Measurements from ENCODE around the gene CORO1C. TPM values are rescaled to one million over a fixed set of nuclear protein-coding genes. Genes with fewer than 3 reads are reported as not detected.

The CORO1C gene
- total RNA-seq, 1 experiment from 2014 or later = 195 TPM

DNA sequence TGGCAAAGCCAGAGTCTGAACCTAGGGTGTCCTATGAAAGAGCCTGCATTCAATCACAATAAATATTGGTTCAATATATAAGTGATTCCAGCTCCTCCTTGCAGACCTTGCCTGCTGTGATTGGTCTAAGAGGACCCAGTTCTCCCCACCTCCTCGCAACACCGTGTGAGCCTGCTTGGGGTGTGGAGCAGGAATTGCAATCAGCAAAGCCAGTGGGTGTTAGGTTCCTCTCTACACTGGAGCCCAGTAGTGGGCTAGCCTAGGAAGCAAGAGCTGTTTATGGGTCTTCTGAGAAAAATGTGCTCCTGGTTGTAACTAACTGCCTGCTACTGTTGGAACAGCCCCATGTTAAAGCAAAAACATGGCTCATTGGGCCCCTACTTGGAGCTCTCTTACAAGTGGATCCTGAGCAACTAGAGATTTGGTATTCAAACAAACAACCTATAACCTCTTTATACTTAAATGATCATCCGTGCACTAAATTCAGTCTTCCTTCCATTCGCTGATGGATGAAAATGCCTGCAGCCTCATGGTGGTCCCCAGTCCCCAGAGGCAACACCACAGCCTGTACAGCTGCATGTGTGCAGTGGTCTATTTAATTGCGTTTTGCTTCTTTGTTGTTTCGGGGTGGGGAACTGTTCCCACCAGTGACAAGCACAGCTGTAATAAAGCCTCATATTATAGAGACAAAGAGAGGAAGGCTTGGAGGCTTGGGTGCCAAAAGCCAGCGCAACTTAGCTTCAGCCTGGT is 93.9 kb downstream of the CORO1C start:
- Mint-ChIP-seq H3K9me3 (ENCODE audit: unreplicated experiment) (no peaks in the 10 kb centered on the region), H3K4me3 (ENCODE audit: unreplicated experiment) (no peak overlapping the region), H3K27ac (ENCODE audit: unreplicated experiment) (no peak overlapping the region), H3K27me3 (ENCODE audit: insufficient read depth, unreplicated experiment) (no peaks in the 10 kb centered on the region), H3K36me3 (ENCODE audit: insufficient read depth, unreplicated experiment) (peaks cover 37% of the 10 kb centered on the region), H3K4me1 (ENCODE audit: low read depth, unreplicated experiment) (peaks cover 6% of the 10 kb centered on the region)
- intact Hi-C loops (cut with micrococcal nuclease; ENCODE audit: unreplicated experiment) = no loop called here
- ChIA-PET CTCF (interaction anchor here (0.5 kb wide), 1 partner anchor 73 kb away, joined by 3 read pairs; no protein-coding TSS in a partner anchor), POLR2A (no interaction called here)
- TF ChIP-seq CTCF (IDR thresholded peaks at IDR 0.05; ENCODE audit: insufficient read depth in 1 of 2, low read depth in 1 of 2, low read length in 1 of 2, severe bottlenecking in 1 of 2, unreplicated experiment in 1 of 2) = no peak
- Histone ChIP-seq H3K27me3 (replicated peaks; ENCODE audit: control insufficient read depth, insufficient read depth, low read length) (no peaks in the 10 kb centered on the region), H3K36me3 (ENCODE audit: control insufficient read depth, insufficient read depth, low read length) (no peaks in the 10 kb centered on the region), H3K4me1 (no peaks in the 10 kb centered on the region), H3K9me3 (no peaks in the 10 kb centered on the region), H3K4me3 (ENCODE audit: low read depth, low read length) (no peak overlapping the region)
- DNase-seq = no peak
- BruUV-seq (replicated peaks) = no TSS peak

GRCh38 chr12:108635997-108636808 is 95.1 kb downstream of the CORO1C start:
- H3K9me3 ChIP-seq = no peaks in the 10 kb centered on the region
- CTCF ChIA-PET = interaction anchor here (0.6 kb wide), 2 partner anchors 291 to 1951 kb away, joined by 3 to 6 read pairs; no protein-coding TSS in a partner anchor
- no peaks in the 10 kb centered on the region for H3K4me1 Mint-ChIP-seq (ENCODE audit: low read depth, unreplicated experiment)
- H3K36me3 ChIP-seq (ENCODE audit: control insufficient read depth, insufficient read depth, low read length) = no peaks in the 10 kb centered on the region
- no peak overlapping the region for H3K4me3 Mint-ChIP-seq (ENCODE audit: unreplicated experiment)
- no peaks in the 10 kb centered on the region for H3K9me3 Mint-ChIP-seq (ENCODE audit: unreplicated experiment)
- H3K36me3 Mint-ChIP-seq (ENCODE audit: insufficient read depth, unreplicated experiment) = peaks cover 27% of the 10 kb centered on the region
- H3K4me1 ChIP-seq = no peaks in the 10 kb centered on the region
- intact Hi-C loops (cut with micrococcal nuclease; ENCODE audit: unreplicated experiment) = no loop called here
- H3K27me3 ChIP-seq (replicated peaks; ENCODE audit: control insufficient read depth, insufficient read depth, low read length) = no peaks in the 10 kb centered on the region
- POLR2A ChIA-PET = no interaction called here
- H3K27ac Mint-ChIP-seq (ENCODE audit: unreplicated experiment) = no peak overlapping the region
- H3K4me3 ChIP-seq (ENCODE audit: low read depth, low read length) = no peak overlapping the region
- H3K27me3 Mint-ChIP-seq (ENCODE audit: insufficient read depth, unreplicated experiment) = no peaks in the 10 kb centered on the region
- no TSS peak for BruUV-seq (replicated peaks)
- TF ChIP-seq CTCF (IDR thresholded peaks at IDR 0.05; ENCODE audit: insufficient read depth in 1 of 2, low read depth in 1 of 2, low read length in 1 of 2, severe bottlenecking in 1 of 2, unreplicated experiment in 1 of 2) = no peak
- no peak for DNase-seq

DNA sequence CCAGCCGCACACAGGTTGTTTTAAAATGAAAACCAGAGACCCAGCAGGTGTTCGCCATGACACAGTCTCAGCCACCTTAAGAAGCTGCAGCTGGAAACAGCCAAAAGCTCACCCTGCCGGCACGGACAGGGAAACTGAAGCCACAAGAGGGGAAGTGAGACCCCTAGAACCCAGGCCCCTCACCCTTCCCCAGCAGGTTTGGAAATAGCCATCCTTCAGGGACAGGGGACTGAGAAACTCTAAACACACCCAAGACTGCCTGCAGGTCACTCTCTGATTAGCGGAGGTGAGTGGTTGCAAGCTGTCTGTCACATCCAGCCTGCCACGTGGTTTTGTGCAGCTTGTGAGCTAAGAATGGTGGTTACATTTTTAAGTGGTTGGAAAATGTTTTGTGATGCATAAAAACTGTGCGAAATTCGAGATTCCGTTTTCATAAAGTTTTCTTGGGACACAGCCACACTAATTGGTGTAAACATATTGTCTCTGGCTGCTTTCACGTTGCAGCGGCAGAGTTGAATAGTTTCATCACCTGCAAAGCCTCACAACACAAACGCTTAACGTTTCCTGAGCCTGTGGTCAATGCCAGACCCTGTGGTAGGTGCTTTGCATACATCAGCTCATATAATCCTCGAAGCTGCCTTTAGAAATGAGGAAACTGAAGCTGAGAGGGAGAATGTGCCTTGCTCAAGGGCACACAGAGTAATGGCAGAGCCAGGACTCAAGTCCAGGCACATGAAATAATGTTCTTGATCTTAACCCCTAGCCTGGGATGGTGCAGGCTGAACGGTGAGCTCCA is 95.9 kb downstream of the CORO1C start:
- Histone ChIP-seq H3K36me3 (ENCODE audit: control insufficient read depth, insufficient read depth, low read length) (no peaks in the 10 kb centered on the region), H3K4me1 (no peaks in the 10 kb centered on the region), H3K4me3 (ENCODE audit: low read depth, low read length) (no peak overlapping the region), H3K9me3 (no peaks in the 10 kb centered on the region), H3K27me3 (replicated peaks; ENCODE audit: control insufficient read depth, insufficient read depth, low read length) (no peaks in the 10 kb centered on the region)
- TF ChIP-seq CTCF (IDR thresholded peaks at IDR 0.05; ENCODE audit: insufficient read depth in 1 of 2, low read depth in 1 of 2, low read length in 1 of 2, severe bottlenecking in 1 of 2, unreplicated experiment in 1 of 2) = no peak
- Mint-ChIP-seq H3K9me3 (ENCODE audit: unreplicated experiment) (no peaks in the 10 kb centered on the region), H3K4me1 (ENCODE audit: low read depth, unreplicated experiment) (no peaks in the 10 kb centered on the region), H3K27ac (ENCODE audit: unreplicated experiment) (no peak overlapping the region), H3K36me3 (ENCODE audit: insufficient read depth, unreplicated experiment) (peaks cover 20% of the 10 kb centered on the region), H3K4me3 (ENCODE audit: unreplicated experiment) (no peak overlapping the region), H3K27me3 (ENCODE audit: insufficient read depth, unreplicated experiment) (no peaks in the 10 kb centered on the region)
- ChIA-PET CTCF (interaction anchor here (0.6 kb wide), 4 partner anchors 18 to 1951 kb away, joined by 3 to 6 read pairs (median 5); no protein-coding TSS in a partner anchor), POLR2A (no interaction called here)
- no peak for DNase-seq
- intact Hi-C loops (cut with micrococcal nuclease; ENCODE audit: unreplicated experiment) = no loop called here
- no TSS peak for BruUV-seq (replicated peaks)

All from Caco-2 (cell line).